ENCODE measurements around the gene TARBP1. TPM values are rescaled to one million over a fixed set of nuclear protein-coding genes. Genes with fewer than 3 reads are reported as not detected.

Gene TARBP1
- total RNA-seq, 1 donor from 2014 or later, result 10.8 TPM

DNA sequence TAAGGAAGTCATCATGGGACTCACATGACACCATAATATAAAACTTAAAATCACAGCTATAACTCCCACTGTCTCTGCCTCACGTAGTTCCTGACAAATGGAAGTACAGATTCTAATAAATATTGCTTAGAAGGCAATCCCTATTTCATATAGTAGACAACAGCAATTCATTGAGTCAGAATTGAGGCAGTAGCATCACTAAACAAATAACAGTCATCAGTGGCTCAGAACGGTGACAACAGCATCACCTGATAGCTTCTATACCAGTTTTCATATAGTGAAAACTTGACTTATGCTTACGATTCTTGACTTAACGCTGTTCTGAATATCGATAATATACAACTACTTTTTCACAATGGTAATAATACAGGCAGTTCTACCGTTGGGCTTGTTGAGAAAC lies 12.0 kb downstream of the TARBP1 start:
- intact Hi-C loops (cut with micrococcal nuclease), result no loop called here
- DNase-seq, result no peak
- no peak for ATAC-seq

DNA sequence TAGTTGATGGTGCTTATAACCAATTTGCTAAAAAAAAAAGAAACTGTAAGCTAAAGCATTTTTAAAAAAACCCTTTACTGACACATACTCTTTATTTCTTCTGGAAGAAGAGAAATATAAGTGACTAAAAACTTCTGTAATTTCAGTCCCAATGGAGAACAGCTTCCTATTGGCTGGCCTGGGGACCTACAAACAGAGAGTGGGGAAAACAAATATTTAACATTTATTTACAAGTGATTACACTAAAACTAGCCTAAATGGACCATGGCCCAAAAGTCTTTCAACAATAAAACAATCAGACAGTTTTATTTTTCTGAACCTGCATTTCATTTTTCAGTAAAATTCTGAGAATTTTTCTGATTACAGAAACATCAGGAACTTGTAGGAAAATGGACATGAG lies 15.2 kb downstream of the TARBP1 start:
- intact Hi-C loops (cut with micrococcal nuclease), result no loop called here
- no peak for DNase-seq

DNA sequence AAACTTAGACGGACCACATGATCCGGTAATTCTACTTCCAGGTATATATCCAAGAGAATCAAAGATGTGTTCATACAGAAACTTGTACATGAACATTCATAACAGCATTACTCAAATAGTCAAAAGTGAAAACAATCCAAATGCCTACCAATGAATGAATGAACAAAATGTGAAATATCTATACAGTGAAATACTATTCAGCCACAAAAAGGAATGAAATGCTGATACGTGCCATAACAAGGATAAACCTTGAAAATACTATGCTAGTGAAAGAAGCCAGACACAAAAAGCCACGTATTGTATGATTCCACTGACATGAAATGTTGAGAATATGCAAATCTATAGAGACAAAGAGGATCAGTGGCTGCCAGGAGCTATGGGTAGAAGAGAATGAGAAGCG lies 18.3 kb downstream of the TARBP1 start:
- no peak for ATAC-seq
- intact Hi-C loops (cut with micrococcal nuclease), result no loop called here
- no peak for DNase-seq

More for the DNA sequence above, 15.2 kb downstream of the TARBP1 start:
- no peak for ATAC-seq

DNA sequence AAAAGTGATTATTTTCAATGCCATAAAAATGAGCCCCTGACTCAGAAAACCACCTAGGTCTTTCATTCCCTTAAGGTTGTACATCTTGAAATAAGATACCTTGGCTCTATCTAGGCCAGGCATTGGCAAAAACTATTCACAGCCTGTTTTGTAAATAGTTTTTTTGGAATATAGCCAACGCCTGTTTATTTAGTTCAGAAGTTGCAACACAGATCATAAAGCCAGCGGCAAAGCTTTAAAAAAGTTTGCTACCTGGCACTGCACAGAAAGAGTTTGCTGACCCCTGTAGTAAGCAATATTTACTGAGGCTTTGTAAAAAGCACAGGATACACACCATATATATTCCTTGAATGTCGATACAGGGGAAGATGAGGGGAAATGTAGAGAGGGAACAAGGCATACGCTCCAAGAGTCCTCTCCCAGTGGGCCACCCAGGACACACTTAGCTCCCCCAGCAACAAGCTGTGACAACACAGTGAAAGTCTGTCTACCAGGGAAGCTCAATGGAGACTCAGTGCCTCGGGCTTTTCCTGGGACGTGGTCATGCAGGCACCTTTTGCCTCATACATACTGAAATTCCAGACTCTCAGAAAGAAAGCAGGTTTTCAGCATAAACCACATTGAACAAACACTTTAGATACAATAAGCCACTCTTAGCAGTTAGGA lies 20.5 kb downstream of the TARBP1 start:
- DNase-seq, result no peak
- intact Hi-C loops (cut with micrococcal nuclease), result no loop called here
- no peak for ATAC-seq

DNA sequence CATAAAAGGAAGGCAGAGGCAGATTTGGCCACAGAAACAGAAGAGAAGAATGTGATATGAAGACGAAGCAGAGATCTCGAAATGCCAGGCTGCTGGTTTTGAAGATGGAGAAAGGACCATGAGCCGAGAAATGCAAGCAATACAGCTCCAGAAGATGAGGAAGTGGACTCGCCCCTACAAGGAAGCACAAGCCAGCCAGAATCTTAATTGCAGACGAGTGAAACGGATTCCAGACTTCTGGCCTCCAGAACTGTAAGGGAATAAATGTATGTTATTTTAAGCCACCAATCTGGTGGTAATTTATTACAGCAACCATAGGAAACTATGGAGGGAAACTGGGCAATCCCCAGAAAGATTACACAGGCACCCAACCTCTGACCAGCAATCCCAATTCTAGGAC lies 24.1 kb downstream of the TARBP1 start:
- DNase-seq (no peak), ATAC-seq (no peak)
- intact Hi-C loops (cut with micrococcal nuclease), result no loop called here

DNA sequence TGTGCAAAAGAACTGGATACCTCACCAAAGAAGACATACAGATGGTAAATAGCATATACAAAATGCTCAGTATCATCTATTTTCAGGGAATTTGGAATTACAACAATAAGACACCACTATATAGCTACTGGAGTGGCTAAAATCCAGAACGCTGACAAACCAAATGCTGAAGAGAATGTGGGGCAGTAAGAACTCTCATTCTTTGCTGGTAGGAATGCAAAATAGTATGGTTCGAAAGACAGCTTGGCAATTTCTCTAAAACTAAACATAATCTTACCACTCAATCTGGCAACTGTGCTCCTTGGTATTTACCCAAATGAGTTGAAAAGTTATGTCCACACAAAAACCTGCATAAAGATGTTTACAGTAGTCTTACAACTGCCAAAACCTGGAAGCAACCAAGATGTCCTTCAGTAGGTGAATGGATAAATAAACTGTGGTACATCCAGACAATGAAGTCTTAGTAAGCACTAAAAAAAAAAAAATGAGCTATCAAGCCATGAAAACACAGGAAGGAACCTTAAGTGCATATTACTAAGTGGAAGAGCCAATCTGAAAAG lies 26.5 kb downstream of the TARBP1 start:
- intact Hi-C loops (cut with micrococcal nuclease), result no loop called here
- no peak for DNase-seq
- ATAC-seq, result no peak

DNA sequence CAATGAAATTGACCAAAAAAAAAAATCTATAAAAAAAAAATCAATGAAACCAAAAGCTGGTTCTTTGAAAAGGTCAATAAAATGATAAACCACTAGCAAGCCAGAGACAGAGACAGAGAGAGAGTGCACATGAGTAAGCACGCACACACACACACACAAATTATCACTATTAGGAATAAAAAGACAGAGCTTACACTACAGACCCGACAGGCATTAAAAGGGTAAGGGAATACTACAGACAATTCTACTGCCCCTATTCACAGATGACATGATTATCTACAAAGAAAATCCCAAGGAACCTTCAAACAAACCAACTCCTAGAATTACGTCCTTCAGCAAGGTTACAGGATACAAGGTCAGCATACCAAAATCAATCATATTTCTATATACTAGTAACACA lies 38.6 kb downstream of the TARBP1 start:
- DNase-seq (no peak), ATAC-seq (no peak)
- intact Hi-C loops (cut with micrococcal nuclease), result no loop called here

DNA sequence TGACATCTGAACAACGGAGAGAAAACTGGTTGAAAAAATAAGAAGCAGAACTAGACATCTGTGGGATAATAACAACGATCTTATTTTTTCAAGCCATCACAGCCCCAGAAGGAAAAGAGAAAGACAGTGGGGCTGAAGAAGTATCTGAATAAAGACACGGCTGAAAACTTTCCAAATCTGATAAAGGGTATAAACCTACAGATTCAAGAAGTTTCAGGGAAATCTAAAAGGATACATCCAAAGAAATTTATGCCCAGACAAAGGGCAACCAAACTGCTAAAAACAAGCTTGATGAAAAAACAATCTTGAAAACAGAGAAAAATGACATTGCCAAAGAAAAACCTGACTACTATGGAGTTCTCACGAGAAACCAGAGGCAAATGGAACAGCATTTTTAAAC lies 40.4 kb downstream of the TARBP1 start:
- intact Hi-C loops (cut with micrococcal nuclease), result no loop called here
- DNase-seq (no peak), ATAC-seq (no peak)

DNA sequence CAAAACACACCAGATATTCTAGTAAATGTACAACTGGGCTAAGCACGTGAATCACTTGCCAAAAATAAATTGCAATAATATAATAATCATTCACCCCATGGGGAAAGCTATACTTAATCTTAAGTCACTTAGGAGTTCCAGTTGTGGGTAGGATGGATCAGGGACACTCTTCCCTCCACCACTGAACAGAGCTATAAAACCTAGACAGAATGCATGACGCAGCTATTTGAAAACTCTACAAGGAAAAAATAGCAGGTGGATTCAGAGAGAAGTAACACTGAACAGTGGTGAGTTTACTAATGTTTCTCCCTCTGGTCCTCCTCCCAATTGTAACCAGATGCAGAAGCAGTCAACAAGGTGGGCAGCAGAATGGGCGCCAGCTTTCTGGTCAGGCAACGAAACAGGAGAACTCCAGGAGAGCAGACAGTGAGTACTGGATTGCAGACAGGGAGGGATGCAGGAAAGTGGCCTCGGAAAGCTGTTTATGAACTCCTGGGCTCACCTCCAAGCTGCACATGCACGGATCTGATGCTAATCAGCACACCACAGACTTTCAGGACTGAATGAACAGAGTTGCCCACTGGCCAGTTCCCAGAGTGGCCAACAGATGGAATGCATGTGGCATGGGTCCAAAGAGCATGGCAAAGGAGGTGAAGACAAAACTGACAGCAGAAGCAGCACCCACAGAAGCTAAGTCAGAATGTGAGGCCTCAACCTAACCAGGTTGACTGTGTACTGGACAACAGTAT lies 41.4 kb downstream of the TARBP1 start:
- DNase-seq (peak; percentile 39), ATAC-seq (peak; percentile 70)
- intact Hi-C loops (cut with micrococcal nuclease), result no loop called here

DNA sequence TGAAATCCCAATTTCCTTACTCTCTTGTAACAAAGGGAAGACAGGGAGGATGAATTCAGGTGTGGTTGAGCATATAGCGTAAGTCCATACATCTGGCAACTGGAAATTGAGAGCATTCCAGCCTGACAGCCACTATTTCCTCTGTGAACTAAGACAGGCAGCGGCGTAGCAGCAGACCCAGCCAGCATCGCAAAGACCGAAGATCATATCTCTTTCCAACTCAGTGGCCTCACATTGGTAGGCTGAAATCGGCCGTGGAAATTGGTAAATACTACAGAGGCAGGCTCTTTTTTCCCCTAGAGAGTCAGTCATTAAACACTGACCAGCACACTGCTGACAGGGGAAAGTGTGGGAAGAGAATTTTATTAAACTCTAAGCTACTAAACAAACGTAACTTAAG lies 43.4 kb downstream of the TARBP1 start:
- intact Hi-C loops (cut with micrococcal nuclease), result no loop called here
- DNase-seq (no peak), ATAC-seq (no peak)

DNA sequence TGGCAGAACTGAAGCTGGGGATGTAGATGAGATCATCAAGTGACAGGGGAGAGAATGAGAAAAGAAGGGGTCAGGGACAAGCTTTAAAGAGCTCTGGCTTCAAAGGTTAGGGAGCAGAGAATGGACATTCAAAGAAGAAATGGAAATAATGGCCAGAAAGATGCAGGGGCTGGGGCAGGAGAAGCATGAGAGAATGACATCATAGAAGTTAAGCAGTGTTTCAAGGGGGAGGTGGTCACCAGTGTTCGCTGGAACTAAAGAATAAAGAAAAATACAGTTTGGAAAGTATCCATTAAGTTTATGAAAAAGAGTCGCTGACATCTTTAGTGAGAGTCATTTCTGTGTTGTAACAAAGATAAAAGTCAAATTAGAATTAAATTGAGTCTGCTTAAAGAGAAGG lies 44.3 kb downstream of the TARBP1 start:
- intact Hi-C loops (cut with micrococcal nuclease), result no loop called here
- DNase-seq, result no peak
- no peak for ATAC-seq

DNA sequence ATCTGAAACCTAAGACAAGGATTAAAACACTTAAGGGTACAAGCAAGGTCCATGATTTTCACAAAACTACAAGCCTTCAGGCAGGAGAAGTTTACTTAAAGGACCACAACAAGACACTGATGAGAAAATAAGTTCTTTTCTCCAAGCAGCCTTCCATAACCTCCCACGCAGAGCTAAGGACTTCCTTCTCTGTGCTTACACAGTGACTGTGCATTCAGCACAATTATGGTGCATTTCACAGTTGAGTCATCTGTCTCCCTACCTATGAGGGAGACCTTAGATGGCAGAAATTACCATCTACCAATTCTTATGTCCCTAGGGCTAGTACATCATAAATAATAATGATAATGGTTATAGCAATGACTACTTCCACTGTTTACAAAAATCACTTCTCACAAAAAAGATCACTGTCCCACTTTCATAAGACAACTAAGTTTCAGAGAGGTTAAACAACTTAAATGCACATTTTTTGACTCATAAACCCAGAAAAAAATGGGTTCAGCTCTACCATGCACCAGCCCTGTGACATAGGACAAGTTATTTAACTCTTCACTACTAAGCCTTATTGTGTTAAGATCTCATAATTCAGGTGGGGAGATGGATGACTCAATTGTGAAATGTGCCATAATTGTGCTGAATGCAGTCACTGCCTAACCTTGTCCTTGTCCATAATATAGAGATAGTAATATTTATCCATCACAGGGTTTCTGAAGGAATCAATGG lies 45.3 kb downstream of the TARBP1 start:
- intact Hi-C loops (cut with micrococcal nuclease), result no loop called here
- no peak for DNase-seq
- no peak for ATAC-seq

DNA sequence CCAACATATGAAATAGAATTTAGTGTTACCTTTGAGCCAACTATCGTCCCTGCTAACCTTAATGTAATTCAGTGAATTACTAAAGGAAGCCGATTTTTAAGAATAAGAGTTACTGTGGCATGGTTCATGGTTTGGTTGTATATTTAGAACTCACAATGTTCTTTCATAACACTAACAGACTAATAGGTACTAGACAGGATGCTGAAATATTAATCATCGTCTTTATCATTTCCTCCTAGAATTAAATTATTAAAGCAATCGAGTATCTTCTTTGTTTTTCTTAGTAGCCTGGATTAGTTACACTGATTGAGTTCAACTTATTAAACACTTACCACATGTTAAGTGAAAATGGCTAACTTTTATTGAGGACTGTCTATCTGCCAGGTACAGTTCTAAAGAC lies 47.7 kb downstream of the TARBP1 start:
- intact Hi-C loops (cut with micrococcal nuclease), result no loop called here
- no peak for DNase-seq
- no peak for ATAC-seq

DNA sequence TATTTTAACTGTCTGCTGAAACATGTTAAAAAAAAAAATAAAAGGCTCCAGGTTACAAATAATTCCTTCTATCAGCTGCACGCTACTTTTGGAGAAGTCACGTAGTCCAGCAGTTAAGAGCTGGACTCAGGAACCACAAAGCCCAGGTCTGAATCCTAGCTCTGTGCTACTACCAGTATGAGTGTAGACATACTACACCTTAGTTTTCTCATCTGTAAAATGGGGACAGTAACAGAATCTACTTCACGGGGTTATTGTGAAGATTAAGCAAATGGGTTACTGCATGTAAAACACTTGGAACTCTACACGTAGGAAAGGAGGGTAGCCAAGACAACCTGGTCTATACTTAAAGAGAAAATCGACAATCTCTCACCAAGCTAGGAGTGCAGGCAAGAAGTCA lies 48.3 kb downstream of the TARBP1 start:
- intact Hi-C loops (cut with micrococcal nuclease), result no loop called here
- DNase-seq (no peak), ATAC-seq (no peak)

DNA sequence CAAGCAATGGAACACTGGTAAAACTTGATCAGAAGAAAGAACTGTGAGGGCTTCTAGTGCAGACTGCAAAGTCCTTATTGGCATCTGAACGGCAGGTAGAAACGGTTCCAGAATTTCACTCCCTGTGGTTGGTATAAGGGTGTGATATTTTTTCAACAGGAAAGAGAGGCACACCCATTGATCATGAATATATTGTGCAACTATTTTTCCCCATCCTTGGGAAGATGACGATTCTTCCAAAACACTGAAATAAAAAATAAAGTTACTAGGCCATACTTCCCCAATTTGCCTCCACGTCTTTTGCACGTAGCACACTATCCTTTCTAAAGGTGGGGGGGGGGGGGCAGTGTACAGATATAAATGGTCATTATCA lies 49.6 kb downstream of the TARBP1 start:
- ATAC-seq, result no peak

DNA sequence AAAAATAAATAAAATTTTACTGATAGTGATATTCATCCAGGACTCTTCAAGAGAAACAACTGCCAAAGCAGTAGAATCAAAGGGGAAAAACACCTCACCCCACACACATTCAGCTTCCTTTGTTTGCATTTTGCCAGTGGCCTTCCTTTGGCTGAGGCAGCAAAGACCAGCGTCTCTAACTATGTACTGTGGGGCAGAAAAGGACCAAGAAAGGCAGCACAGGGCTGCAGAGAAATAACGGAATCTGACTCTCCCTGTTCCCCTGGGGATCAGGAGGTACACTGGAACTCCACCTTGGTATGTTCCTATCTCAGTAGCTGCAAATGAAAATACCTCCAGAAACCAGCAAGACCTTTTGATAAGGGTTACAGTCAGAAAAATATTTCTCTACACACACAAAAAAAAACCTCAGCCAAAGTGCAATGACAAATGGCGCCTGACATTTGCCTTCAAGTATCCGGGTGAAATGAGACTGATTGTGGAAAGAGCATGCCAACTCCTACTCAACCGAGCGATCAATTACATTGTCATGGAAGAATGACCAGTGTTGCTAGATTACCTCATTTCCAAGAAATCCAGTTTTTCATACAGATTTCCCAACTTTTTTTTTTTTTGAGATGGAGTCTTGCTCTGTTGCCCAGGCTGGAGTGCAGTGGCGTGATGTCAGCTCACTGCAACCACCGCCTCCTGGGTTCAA lies 50.9 kb downstream of the TARBP1 start:
- no peak for DNase-seq

More for the DNA sequence above, 49.6 kb downstream of the TARBP1 start:
- DNase-seq, result no peak
- intact Hi-C loops (cut with micrococcal nuclease), result no loop called here

DNA sequence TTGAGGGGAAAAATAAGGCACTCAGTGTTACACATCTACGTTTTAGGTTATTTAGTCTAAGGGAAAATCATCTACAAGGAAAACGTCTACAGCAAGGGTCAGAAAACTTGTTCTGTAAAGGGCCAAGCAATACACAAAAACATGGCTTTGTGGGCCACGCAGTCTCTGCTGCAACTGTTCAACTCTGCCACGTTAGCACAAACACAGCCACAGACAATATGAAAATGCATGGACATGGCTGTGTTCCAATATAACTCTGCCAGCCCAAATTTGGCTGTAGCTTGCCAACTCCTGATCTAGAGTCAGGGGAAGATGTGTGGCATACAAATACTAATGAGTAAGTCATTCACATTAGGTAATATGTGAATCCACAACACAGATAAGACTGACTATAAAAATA lies 65.0 kb downstream of the TARBP1 start:
- no peak for ATAC-seq
- no peak for DNase-seq
- intact Hi-C loops (cut with micrococcal nuclease), result no loop called here

More for the DNA sequence above, 50.9 kb downstream of the TARBP1 start:
- intact Hi-C loops (cut with micrococcal nuclease), result no loop called here
- no peak for ATAC-seq

DNA sequence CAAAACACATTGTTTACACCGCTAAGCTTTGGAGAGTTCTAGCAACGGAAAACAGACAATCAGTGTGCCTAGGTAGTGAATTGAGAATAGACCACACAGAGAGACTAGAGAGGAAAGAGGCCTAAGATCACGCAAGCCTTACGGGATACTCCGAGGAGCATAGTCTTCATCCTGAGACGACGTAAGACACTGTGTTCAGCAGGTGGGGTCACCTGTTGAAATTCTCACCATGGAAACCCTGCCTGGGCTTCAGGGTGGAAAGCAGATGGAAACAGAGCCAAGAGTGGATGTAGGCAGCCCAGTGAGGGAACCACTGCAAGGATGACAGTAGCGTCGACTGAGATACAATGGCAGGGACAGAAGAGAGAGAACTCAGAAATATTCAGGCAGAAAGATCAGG lies 65.5 kb downstream of the TARBP1 start:
- intact Hi-C loops (cut with micrococcal nuclease), result no loop called here
- DNase-seq (no peak), ATAC-seq (no peak)

DNA sequence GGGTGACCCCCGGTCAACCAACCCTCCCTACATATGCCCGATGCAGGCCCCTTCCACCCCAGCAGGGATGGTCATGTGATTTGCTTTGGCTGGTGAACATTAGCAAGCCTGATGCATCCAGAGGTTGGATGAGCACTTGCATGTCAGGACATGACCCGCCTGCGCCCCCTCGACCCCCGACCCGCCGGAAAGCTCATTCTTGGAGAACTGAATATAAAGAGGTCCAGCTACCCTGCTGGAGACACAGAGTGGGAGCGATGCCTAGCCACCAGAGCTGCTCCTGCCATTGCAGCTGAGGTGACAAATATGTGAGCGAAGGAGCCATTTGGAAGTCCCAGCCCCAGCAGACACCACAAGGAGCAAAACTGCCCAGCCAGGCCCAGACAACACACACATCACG lies 66.1 kb downstream of the TARBP1 start:
- no peak for DNase-seq

DNA sequence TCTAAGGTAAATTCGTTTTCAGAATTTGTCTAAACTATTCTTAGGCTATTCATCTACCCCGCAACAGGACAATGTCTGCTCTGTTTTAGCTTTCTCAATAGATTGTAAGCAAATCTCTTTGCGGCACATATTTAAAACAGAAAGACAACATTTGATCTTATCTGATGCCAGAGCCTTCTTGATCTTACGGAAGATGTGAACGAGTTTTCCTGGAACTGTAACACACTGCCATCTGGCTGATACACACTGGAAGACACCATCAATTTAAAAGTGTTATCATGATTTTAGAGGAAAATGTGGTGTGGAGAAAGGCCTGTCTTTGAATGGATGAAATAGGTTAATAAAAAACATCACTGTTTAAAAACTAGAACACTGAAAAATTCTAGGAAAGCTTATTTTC lies 69.7 kb downstream of the TARBP1 start:
- DNase-seq, result no peak
- intact Hi-C loops (cut with micrococcal nuclease), result no loop called here
- ATAC-seq, result no peak

More for the DNA sequence above, 66.1 kb downstream of the TARBP1 start:
- no peak for ATAC-seq
- intact Hi-C loops (cut with micrococcal nuclease), result no loop called here

Measured in left ventricle myocardium superior (tissue), 1 donor.